HepG2 (cell line): ENCODE results near the gene ADAMTS2. TPM values are rescaled to one million over a fixed set of nuclear protein-coding genes. Genes with fewer than 3 reads are reported as not detected.

Experiments used
- ARHGAP35 ChIP-seq: sonication (generic); formaldehyde crosslinking; IDR thresholded peaks from 2 replicates; pipeline ENCODE4 v1.9.0; 2022; ENCODE audit warnings: mild to moderate bottlenecking, inconsistent platforms, moderate library complexity, missing genetic modification reagents, borderline replicate concordance
- ERF ChIP-seq: IDR thresholded peaks from 2 replicates; pipeline ENCODE4 v1.6.1; 2018; ENCODE audit warnings: missing biosample characterization, missing genetic modification reagents
- HBP1 ChIP-seq: IDR thresholded peaks from 2 replicates; pipeline ENCODE4 v1.6.1; 2016; ENCODE audit warnings: low read depth, control low read depth
- HNF4A ChIP-seq: sonication (generic); formaldehyde crosslinking; IDR thresholded peaks from 2 replicates; pipeline ENCODE4 v1.4.0; 2020; ENCODE audit warnings: missing genetic modification reagents
- KDM1A ChIP-seq: IDR thresholded peaks from 2 replicates; pipeline ENCODE4 v1.6.1; 2016; ENCODE audit warnings: missing compliant biosample characterization
- KLF13 ChIP-seq: sonication (generic); formaldehyde crosslinking; IDR thresholded peaks from 2 replicates; pipeline ENCODE4 v1.4.0; 2020; ENCODE audit warnings: mild to moderate bottlenecking, missing genetic modification reagents
- LCORL ChIP-seq, 2 experiments: fragments of 450-650 bp in 1 of 2; sonication (generic) in 1 of 2; formaldehyde crosslinking in 1 of 2; IDR thresholded peaks; 2 replicates each; pipeline versions ENCODE4 v1.5.0 to v1.6.1; 2017 to 2020; ENCODE audit warnings: antibody characterized with exemption in 1 of 2, missing genetic modification reagents in 1 of 2
- MXD1 ChIP-seq: sonication (generic); formaldehyde crosslinking; IDR thresholded peaks from 2 replicates; pipeline ENCODE4 v1.4.0; 2020; ENCODE audit warnings: mild to moderate bottlenecking, missing genetic modification reagents
- NPAS2 ChIP-seq: sonication (generic); formaldehyde crosslinking; IDR thresholded peaks from 2 replicates; pipeline ENCODE4 v1.8.0; 2022; ENCODE audit warnings: mild to moderate bottlenecking, missing genetic modification reagents, borderline replicate concordance
- POGK ChIP-seq: sonication (generic); formaldehyde crosslinking; conservative IDR thresholded peaks from 2 replicates; pipeline ENCODE4 v1.8.0; 2022; ENCODE audit warnings: mild to moderate bottlenecking, moderate library complexity, missing genetic modification reagents
- RFX5 ChIP-seq: IDR thresholded peaks from 2 replicates; pipeline ENCODE4 v1.6.1; 2011; ENCODE audit warnings: low read depth, low read length, improper control_type of control experiment
- ZKSCAN1 ChIP-seq: fragments of 150-350 bp; IDR thresholded peaks from 2 replicates; pipeline ENCODE4 v1.6.1; 2014; ENCODE audit warnings: low read length
- ZNF44 ChIP-seq: sonication (generic); formaldehyde crosslinking; IDR thresholded peaks from 2 replicates; pipeline ENCODE4 v1.5.1; 2020; ENCODE audit warnings: mild to moderate bottlenecking, missing genetic modification reagents
- ZNF441 ChIP-seq: sonication (generic); formaldehyde crosslinking; IDR thresholded peaks from 2 replicates; pipeline ENCODE4 v1.7.0; 2021; ENCODE audit warnings: missing genetic modification reagents, borderline replicate concordance
- polyA plus RNA-seq, 8 experiments: library from polyadenylated mRNA; depleted of rRNA in 3 of 8; stranded (reverse) in 7 of 8; unstranded in 1 of 8; fragments of >200 nt; fragmentation: Illumina TruSeq in 4 of 8; extraction: Trizol in 4 of 8; gene quantifications; 2 replicates each; pipeline versions ENCODE4 v1.2.1 to v1.2.3, GENCODE V29; 2011 to 2016; ENCODE audit warnings: low read depth in 4 of 8, missing spikeins in 1 of 8, mixed read lengths in 1 of 8; ENCODE audit not compliant: insufficient read depth in 1 of 8
- total RNA-seq, 5 experiments: library from RNA; depleted of rRNA; stranded (reverse); fragments of >200 nt; fragmentation: Illumina TruSeq; extraction: Trizol; gene quantifications; 2 replicates each; pipeline ENCODE4 v1.2.3, GENCODE V29; 2016; ENCODE audit warnings: low read depth in 1 of 5
- TF ChIP-seq, protein P1 (sequence below), 2 experiments: sonication (generic) in 1 of 2; formaldehyde crosslinking in 1 of 2; IDR thresholded peaks; 2 replicates each; pipeline versions ENCODE4 v1.4.0 to v1.6.1; 2016 to 2020; ENCODE audit warnings: borderline replicate concordance in 1 of 2, low read depth in 1 of 2, mild to moderate bottlenecking in 1 of 2, missing genetic modification reagents in 1 of 2
- TF ChIP-seq, protein P2 (sequence below): sonication (generic); formaldehyde crosslinking; IDR thresholded peaks from 2 replicates; pipeline ENCODE4 v1.4.0; 2020; ENCODE audit warnings: missing genetic modification reagents, mild to moderate bottlenecking, borderline replicate concordance

Gene ADAMTS2
- total and polyA plus RNA-seq, 2 of the 13 experiments (the other 11 are each of a cell fraction or from before 2014, with no cell fraction given), result 0.24 to 3.5 TPM

- 0 out of 2 replicates have a peak, but pooled peaks have one; percentile 15 for TF ChIP-seq HNF4A (CRISPR knock-in tag)
- TF ChIP-seq NPAS2, result no peak
- no peak for TF ChIP-seq POGK (CRISPR knock-in tag)
- TF ChIP-seq ZNF441 (CRISPR knock-in tag), result 0 out of 2 replicates have a peak, but pooled peaks have one; percentile 10
- no peak for TF ChIP-seq RFX5
- TF ChIP-seq HBP1 (CRISPR knock-in tag), result no peak
- TF ChIP-seq ERF (CRISPR knock-in tag), result no peak
- TF ChIP-seq ZNF44 (CRISPR knock-in tag), result no peak
- TF ChIP-seq, protein P1, sequence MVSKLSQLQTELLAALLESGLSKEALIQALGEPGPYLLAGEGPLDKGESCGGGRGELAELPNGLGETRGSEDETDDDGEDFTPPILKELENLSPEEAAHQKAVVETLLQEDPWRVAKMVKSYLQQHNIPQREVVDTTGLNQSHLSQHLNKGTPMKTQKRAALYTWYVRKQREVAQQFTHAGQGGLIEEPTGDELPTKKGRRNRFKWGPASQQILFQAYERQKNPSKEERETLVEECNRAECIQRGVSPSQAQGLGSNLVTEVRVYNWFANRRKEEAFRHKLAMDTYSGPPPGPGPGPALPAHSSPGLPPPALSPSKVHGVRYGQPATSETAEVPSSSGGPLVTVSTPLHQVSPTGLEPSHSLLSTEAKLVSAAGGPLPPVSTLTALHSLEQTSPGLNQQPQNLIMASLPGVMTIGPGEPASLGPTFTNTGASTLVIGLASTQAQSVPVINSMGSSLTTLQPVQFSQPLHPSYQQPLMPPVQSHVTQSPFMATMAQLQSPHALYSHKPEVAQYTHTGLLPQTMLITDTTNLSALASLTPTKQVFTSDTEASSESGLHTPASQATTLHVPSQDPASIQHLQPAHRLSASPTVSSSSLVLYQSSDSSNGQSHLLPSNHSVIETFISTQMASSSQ (IDR thresholded peaks at IDR 0.05; ENCODE audit: low read depth), result no peak
- TF ChIP-seq, protein P1 (CRISPR knock-in tag; IDR thresholded peaks at IDR 0.05; ENCODE audit: borderline replicate concordance), result no peak
- no peak for TF ChIP-seq KDM1A (CRISPR knock-in tag)
- TF ChIP-seq, protein P2, sequence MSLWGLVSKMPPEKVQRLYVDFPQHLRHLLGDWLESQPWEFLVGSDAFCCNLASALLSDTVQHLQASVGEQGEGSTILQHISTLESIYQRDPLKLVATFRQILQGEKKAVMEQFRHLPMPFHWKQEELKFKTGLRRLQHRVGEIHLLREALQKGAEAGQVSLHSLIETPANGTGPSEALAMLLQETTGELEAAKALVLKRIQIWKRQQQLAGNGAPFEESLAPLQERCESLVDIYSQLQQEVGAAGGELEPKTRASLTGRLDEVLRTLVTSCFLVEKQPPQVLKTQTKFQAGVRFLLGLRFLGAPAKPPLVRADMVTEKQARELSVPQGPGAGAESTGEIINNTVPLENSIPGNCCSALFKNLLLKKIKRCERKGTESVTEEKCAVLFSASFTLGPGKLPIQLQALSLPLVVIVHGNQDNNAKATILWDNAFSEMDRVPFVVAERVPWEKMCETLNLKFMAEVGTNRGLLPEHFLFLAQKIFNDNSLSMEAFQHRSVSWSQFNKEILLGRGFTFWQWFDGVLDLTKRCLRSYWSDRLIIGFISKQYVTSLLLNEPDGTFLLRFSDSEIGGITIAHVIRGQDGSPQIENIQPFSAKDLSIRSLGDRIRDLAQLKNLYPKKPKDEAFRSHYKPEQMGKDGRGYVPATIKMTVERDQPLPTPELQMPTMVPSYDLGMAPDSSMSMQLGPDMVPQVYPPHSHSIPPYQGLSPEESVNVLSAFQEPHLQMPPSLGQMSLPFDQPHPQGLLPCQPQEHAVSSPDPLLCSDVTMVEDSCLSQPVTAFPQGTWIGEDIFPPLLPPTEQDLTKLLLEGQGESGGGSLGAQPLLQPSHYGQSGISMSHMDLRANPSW (CRISPR knock-in tag), result no peak
- peak; percentile 36; the same call in 1 of the 2 replicates for TF ChIP-seq MXD1 (CRISPR knock-in tag)
- TF ChIP-seq ZKSCAN1, result no peak
- no peak for TF ChIP-seq LCORL (IDR thresholded peaks at IDR 0.05)
- no peak; the same call in 1 of the 2 replicates for TF ChIP-seq LCORL (CRISPR knock-in tag; IDR thresholded peaks at IDR 0.05)
- TF ChIP-seq KLF13 (CRISPR knock-in tag), result no peak
- TF ChIP-seq ARHGAP35 (CRISPR knock-in tag), result no peak
Measured at GRCh38 chr5:179265514-179266290, 79.6 kb downstream of the ADAMTS2 start (continued).
